Measurements from ENCODE around the gene SNRNP70. TPM values are rescaled to one million over a fixed set of nuclear protein-coding genes. Genes with fewer than 3 reads are reported as not detected.
"Not testable (repeated sequence)": the region's sequence is repeated elsewhere in the genome, so short reads cannot be mapped to it uniquely, and the experiment has no call there.

SNRNP70 gene
- total RNA-seq, 1 experiment from 2014 or later = 361 TPM

DNA sequence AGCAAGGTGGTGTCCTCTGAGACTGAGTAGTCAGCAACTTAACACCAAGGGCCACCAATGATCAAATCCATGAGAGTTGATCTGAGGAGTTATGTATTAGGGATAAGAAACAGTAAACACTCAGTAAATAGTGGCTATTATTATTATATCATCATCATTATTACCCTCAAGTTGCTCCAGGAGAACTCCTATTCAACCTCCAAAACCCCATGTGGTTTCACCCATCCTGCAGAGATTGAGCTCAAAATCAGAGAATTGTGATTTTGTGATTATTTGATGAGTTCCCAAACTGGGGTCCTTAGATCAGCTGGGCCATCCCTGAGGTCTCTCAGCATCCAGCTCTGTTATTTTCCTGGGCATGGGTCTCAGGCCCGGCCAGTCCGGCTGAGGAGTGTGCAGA lies 24.3 kb upstream of the SNRNP70 start:
- in situ Hi-C loops (cut with HindIII; ENCODE audit: low sequenced_read_pairs) = no loop called here
- no peak for DNase-seq (ENCODE audit: low spot score)

DNA sequence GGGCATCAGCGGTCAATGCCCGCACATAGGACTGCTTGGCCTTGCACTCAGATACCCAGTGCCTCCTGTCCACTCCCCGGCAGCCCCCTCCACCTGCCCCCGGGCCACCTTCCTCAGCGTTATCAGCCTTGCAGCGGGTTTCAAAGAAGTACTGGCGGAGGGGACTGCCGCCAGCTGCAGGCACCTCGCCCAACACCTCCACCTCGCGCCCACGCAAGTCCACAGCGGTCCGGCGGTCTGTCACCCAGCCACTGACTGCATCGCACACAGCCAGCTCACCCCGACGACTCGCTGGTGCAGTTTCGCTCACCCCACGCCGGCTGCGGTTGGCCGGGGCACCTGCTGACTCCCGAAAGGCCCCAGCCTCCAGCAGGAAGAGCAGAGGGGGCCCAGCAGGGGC lies 23.8 kb upstream of the SNRNP70 start:
- in situ Hi-C loops (cut with HindIII; ENCODE audit: low sequenced_read_pairs) = no loop called here
- no peak for DNase-seq (ENCODE audit: low spot score)

DNA sequence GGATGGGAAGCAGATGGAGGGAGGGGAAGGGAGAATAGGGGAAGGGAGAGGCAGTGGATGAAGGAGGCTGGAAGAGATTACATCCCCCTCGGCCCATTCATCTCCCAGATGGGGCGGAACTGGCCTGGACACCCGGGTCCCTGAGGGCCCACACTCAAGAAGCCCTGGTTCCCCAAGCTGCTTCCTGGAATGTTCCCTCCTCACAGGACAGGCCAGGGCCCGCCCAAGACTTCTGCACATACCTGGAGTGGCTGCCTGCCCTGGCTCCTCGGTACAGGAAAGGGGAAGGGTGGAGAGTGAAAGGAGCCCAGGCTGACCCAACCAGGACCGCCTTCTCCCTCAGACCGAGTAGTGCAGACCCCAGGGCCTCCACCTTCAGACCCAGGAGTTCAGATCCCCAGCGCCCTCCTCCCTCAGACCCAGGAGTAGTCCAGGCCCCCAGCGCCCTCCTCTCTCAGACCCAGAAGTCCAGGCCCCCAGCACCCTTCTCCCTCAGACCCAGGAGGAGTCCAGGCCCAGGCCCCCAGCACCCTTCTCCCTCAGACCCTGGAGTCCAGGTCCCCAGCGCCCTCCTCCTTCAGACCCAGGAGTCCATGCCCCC lies 21.1 kb upstream of the SNRNP70 start:
- no peak for DNase-seq (ENCODE audit: low spot score)

DNA sequence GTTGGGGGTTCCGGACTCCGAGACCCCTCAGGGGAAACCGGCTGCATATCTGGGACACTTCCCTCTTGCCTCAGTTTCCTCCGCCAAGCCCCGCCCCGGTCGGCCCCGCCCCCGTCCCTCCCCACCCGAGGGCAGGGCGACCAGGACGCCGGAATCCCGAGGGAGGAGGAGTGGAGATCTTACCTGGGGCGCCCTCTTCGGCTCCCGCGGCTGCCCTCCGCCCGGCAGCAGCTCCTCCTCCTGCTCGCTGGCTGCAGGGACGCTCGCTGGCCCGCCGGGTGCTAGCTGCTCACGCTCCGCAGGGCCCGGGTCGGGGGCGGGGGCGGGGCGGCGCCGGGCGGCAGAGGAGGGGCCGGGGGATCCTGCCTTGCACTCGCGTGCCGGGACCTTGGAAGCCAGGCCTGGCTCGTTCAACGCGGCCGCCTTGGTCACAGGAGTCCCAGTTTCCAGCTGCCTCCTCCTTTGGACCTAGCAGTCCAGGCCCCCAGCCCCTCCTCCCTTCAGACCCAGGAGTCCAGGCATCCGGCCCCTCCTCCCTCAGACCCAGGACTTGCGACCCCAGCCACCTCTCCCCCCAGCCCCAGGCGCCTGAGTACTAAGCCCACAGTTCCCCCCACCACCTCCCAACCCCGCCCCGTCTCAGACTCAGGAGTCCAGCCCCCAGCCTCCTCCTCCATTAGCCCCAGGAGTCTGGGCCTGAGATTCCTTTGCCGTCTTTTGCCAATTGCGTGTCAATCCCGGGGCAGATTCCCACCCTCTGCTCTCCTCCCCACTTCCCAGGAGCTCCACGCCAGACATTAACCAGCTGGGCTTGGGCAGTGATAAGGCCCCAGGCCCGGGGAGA lies 20.3 kb upstream of the SNRNP70 start, which contains the start of gene NTF4:
NTF4 (minus strand) TSS at position 51 of the 844 bp plus-strand sequence. CDS start 2,821 bp downstream, outside the sequence.
- in situ Hi-C loops (cut with HindIII; ENCODE audit: low sequenced_read_pairs) = no loop called here
- peak; percentile 23 for DNase-seq (ENCODE audit: low spot score)

More for the DNA sequence above, 21.1 kb upstream of the SNRNP70 start:
- in situ Hi-C loops (cut with HindIII; ENCODE audit: low sequenced_read_pairs) = no loop called here

DNA sequence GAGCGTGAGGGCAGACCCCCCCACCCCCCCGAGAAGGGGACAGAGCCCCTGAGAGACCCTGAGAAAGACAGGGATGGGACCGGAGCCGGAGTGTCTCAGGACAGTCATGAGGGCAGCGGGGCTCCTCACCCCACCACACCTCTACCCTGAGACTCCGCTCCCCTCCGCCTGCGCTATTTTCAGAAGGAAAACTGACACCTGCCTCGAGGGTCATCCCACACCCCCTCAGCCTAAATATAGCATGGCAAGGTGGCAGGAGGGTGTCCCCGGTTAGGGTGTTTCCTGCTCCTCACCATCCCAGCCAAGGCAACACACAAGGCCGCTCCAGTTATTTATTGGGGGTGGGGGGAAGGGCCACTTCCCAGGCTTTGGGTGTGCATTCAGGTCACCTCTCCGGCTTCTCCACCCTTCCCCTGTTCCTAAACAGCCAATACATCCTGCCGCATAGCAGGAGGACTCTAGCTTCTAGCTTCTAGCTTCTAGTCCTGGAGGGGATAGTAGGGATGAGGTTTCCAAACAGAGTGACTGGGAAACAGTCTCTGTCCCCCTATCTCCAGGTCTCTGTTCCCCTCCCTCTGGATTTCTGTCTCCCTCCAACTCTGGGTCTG lies 19.2 kb upstream of the SNRNP70 start:
- DNase-seq (ENCODE audit: low spot score) = peak; percentile 22

DNA sequence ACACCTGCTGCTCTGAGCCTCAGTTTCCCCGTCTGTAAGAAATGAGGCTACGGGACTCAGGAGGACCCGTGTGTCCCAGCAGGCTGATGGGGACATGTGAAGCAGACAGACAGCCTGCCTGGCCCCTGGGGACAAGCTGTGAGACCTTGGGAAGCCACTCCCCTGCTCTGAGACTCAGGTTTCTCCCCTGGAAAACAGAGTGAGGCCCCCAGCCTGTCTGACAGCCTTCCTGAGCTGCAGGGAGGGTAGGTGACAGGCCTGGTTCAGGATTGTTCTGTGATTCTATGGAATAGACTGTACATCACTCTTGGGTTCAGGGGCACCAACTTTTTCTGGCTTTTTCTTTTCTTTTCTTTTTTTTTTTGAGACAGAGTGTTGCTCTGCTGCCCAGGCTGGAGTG lies 17.7 kb upstream of the SNRNP70 start:
- in situ Hi-C loops (cut with HindIII; ENCODE audit: low sequenced_read_pairs) = no loop called here

More for the DNA sequence above, 19.2 kb upstream of the SNRNP70 start:
- in situ Hi-C loops (cut with HindIII; ENCODE audit: low sequenced_read_pairs) = no loop called here

DNA sequence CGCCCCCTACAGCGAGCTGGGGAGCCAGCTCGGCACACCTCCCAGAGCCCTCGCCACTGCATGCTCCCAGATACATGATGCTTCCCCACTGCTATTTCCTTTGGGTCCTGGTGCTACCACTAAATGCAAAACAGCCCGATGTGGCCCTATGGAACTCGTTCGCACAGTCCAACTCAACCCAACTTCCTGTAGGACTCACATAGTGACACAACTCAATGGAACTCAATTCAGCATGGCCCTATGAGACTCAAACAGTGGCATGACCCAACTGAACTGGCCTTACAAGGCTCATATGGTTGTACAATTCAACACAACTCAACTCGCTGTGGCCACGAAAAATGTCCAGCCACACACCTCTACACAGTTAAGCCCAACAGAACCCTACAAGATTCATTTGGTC lies 16.2 kb upstream of the SNRNP70 start:
- no peak for DNase-seq (ENCODE audit: low spot score)
- in situ Hi-C loops (cut with HindIII; ENCODE audit: low sequenced_read_pairs) = no loop called here

More for the DNA sequence above, 17.7 kb upstream of the SNRNP70 start:
- DNase-seq (ENCODE audit: low spot score) = no peak

DNA sequence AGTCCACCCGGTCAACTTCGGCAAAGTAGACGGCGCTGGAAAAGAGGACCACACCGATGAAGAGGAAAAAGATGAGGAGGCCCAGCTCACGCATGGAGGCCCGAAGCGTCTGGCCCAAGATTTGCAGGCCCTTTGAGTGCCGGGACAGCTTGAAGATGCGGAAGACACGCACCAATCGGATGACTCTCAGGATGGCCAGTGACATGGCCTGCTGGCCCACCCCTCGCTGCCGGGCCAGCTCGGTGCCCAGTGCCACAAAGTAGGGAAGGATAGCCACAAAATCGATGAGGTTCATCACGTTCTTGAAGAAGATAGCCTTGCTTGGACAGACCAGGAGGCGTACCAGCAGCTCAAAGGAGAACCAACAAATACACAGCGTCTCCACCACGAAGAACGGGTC lies 14.8 kb upstream of the SNRNP70 start:
- no peak for DNase-seq (ENCODE audit: low spot score)
- in situ Hi-C loops (cut with HindIII; ENCODE audit: low sequenced_read_pairs) = no loop called here

DNA sequence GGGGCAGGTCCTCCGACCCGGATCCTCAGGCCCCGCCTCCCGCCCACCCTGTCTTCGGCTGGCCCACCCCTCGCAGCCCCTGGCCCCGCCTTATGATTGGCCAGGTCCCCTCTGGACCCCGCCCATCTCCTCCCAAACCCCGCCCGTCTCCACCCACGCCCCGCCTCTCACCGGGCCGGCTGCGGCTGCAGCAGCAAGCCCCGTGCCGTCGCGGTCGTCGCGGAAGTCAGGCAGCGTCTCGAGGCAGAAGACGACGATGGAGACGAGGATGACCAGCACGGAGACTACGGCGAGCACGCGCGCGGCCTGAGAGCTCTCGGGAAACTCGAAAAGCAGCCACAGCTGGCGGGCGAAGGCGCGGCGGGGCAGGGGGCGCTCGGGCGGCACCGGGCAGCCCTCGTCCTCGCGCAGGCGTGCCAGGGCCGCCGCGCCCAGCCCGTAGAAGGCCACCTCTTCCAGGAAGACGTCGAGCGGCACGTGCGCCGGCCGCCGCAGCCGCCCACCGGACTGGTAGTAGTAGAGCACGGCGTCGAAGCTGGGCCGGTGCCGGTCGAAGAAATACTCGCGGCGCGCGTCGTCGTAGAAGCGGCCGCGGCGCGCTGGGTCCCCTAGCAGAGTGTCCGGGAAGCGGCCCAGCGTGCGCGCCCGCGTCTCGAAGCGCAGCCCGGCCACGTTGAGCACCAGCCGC lies 13.2 kb upstream of the SNRNP70 start:
- in situ Hi-C loops (cut with HindIII; ENCODE audit: low sequenced_read_pairs) = no loop called here
- no peak for DNase-seq (ENCODE audit: low spot score)

DNA sequence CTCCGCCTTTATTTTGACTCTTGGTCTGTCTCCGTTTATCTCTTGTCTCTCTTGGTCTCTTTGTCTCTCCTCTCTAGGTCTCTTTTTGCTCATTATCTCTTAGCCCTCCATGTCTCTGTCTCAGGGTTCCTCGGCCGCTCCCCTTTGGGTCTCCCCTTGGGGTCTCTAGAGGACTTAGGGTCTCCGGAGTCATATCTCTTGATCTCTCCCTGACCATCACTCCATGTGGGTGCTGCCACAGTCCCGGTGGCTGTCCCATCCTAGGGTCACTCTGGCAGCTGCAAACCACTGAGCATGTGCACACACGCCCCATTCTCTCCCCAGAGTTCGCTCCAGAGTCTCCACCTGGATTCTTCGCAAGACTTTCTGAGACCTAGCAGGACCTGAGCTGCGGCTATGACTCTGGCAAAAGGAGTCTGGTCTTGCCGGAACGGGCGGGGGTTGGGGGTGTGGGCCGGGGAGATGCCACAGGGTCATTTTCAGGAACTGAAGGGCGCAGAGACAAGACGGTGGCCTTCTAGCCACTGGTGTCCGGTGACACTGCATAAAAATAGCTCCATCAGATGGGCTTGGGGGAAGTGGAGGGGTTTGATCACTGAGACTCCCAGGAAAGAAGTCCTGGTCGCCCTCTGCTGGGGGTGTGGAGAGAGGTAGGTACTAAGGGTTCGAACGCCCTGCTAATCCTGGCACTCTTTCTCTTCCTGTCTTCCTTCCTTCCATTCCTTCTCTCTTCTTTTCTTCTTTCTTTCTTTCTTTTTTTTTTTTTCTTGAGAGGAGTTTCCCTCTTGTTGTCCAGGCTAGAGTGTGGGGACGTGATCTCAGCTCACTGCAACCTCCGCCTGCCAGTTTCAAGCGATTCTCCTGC lies 11.5 kb upstream of the SNRNP70 start:
- peak; percentile 21 for DNase-seq (ENCODE audit: low spot score)
- in situ Hi-C loops (cut with HindIII; ENCODE audit: low sequenced_read_pairs) = no loop called here

DNA sequence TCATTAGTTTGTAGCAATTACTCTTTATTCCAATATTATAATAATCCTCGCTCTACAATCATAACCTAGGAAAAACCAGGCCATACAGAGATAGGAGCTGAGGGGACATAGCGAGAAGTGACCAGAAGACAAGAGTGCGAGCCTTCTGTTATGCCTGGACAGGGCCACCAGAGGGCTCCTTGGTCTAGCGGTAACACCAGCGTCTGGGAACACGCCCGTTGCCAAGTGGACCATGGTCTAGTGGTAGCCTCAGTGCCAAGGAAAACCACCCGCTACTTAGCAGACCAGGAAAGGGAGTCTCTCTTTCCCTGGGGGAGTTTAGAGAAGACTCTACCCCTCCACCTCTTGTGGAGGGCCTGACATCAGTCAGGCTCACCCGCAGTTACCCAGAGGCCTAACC lies 10.4 kb upstream of the SNRNP70 start:
- DNase-seq (ENCODE audit: low spot score) = peak; percentile 81
- in situ Hi-C loops (cut with HindIII; ENCODE audit: low sequenced_read_pairs) = not testable (repeated sequence)

DNA sequence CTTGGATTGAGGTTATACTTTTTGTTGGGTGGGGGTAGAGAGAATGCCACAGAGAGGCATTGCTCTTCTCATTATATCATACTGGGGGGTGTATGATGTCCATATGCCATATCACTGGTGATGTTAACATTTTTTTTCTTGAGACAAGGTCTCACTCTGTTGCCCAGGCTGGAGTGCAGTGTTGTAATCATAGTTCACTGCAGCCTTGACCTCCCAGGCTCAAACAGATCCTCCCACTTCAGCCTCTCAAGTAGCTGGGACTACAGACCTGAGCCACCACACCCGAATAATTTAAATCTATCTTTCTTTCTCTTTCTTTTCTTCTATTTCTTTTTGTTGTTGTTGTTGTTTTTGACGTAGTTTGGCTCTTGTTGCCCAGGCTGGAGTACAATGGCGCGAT lies 4.9 kb upstream of the SNRNP70 start:
- DNase-seq (ENCODE audit: low spot score) = no peak
- in situ Hi-C loops (cut with HindIII; ENCODE audit: low sequenced_read_pairs) = no loop called here

DNA sequence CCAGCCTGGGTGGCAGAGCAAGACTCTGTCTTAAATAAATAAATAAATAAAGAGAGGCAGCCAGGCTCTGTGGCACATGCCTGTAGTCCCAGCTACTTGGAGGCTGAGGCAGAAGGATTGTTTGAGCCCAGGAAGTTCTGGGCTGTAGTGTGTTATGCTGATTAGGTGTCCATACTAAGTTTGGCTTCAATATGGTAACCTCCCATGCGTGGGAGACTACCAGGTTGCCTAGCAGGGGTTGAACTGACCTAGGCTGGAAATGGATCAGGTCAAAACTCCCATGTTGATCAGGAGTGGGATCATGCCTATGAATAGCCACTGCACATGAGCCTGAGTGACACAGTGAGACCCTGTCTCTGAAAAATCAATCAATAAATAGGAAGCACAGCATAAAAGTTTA lies 4.0 kb upstream of the SNRNP70 start:
- in situ Hi-C loops (cut with HindIII; ENCODE audit: low sequenced_read_pairs) = no loop called here

DNA sequence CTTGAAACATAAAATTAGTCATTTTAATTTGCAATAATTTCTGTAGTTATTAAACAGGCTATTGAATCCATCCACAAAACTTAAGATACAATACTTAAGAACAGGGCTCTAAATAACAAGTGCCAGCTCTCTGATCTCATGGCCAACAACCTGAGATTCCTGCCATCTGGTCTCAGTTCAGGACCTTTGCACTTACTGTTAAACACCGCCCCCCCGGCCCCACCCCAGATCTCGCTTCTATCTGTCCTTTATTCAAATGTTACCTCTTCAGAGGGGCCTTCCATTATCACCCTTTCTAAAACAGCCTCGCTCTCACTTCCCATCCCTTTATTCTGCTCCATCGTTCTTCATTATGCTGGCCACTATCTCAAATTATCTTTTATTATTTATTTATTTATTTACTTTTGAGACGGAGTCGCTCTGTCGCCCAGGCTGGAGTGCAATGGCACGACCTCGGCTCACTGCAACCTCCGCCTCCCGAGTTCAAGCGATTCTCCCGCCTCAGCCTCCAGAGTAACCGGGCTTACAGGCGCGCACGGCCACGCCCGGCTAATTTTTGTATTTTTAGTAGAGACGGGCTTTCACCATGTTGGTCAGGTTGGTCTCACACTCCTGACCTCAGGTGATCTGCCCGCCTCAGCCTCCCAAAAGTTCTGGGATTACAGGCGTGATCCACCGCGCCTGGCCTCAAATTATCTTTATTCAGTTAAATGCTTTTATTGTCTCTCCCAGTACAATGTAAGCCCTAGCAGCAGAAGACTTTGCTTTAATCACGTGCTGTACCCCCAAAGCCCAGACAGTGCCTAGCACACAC lies 838 bp upstream of the SNRNP70 start:
- in situ Hi-C loops (cut with HindIII; ENCODE audit: low sequenced_read_pairs) = no loop called here
- DNase-seq (ENCODE audit: low spot score) = no peak

More for the DNA sequence above, 4.0 kb upstream of the SNRNP70 start:
- no peak for DNase-seq (ENCODE audit: low spot score)

DNA sequence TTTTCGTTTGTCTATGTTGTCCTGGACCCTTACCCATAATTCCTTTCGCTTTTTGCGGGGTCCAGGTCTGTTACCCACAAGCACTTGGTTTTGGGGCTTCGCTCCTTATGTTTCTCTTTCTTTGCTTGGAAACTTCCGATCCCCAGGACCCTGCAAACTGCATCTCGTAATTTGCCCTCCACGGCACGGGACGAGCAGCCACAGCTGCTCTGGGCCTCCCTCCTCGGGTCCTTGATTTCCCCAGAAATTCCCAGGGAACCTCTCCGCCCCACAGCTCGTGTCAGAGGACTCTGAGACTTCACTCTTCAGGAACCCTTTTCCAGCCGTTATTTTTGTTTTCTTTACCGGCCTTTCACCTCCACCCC lies 599 bp downstream of the SNRNP70 start:
- DNase-seq (ENCODE audit: low spot score) = no peak
- in situ Hi-C loops (cut with HindIII; ENCODE audit: low sequenced_read_pairs) = no loop called here

DNA sequence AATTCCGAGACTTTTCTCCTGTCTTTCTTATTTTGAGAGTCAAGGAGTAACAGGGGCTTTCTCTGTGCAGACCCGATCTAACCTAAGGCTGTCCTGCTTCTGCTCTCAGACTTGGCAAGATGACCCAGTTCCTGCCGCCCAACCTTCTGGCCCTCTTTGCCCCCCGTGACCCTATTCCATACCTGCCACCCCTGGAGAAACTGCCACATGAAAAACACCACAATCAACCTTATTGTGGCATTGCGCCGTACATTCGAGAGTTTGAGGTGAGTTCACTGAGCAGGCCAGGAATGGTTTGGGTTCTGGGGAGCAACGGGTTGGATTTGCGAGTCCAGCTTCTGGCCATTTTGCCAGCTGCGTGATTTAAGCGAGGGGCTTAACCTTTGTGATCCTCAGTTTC lies 1.0 kb downstream of the SNRNP70 start:
- in situ Hi-C loops (cut with HindIII; ENCODE audit: low sequenced_read_pairs) = no loop called here
- no peak for DNase-seq (ENCODE audit: low spot score)

DNA sequence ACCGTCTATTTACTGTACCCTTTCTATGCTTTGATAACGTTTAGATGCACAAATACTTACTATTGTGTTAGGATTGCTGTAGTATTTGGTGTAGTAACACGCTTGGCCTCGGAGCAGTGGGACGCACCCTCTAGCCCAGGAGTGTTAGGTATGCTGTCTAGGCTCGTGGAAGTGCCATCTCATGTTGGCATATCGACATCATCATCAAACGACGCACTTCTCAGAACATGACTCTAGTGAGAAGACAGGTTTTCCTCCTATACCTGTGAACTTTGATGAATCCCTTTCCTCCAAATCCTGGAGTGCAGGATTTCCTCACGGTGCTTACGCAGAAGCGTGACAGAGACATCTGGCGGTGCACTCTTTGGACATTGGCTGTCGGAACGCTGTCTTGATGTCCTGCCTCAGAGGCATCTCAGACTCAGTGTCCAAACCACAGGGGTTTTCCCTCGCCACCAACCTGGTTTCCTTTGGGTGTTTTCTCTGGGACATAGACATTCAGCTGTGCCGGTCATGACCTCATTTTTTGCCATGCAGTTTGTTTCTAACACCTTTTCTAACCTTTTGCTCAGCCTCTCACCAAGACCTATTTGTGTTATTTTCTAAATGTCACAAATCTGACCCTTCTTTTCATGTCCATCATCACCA lies 6.3 kb downstream of the SNRNP70 start:
- in situ Hi-C loops (cut with HindIII; ENCODE audit: low sequenced_read_pairs) = no loop called here

DNA sequence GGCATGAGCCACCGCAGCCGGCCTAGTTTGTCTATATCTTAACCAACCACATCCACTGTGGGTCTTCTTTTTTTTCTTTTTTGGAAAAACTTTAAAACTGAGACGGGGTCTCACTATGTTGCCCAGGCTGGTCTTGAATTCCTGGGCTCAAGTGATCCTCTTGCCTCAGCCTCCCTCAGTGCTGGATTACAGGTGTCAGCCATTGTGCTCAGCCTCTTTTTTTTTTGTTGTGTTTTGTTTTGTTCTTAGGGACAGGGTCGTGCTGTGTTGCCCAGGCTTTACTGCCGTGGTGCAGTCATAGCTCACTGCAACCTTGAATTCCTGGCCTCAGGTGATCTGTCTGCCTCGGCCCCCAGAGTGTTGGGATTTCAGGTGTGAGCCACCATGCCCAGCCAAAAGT lies 7.4 kb downstream of the SNRNP70 start:
- DNase-seq (ENCODE audit: low spot score) = no peak
- in situ Hi-C loops (cut with HindIII; ENCODE audit: low sequenced_read_pairs) = no loop called here

More for the DNA sequence above, 6.3 kb downstream of the SNRNP70 start:
- no peak for DNase-seq (ENCODE audit: low spot score)
